ENCODE results near the gene CRELD1.

DNA sequence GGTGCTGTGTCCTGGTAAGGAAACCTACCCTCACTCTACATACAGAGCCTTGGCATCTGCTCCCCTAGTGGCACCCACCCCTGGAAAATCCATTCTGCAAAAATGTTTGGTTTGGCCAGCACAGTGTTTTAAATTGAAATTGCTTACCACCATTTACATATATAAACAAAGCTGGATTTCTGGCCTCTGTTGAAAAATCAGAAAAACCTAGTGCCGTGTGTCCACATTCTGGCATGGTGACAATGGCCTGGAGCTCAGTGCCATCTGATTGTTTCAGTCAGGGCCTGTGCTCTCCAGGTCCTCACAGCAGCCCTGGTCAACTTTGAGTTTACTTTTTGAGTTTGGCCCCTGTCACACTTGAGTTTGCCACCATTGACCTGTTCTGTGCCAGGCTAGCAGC is 19.6 kb upstream of the CRELD1 start:
- TF ChIP-seq EP300 (IDR thresholded peaks at IDR 0.05; ENCODE audit: low read length) (no peak), MYNN (IDR thresholded peaks at IDR 0.05) (no peak), MYNN (CRISPR knock-in tag; IDR thresholded peaks at IDR 0.05) (no peak), RHOXF2B (CRISPR knock-in tag; conservative IDR thresholded peaks at IDR 0.05) (no peak), SMC3 (conservative IDR thresholded peaks at IDR 0.05; ENCODE audit: insufficient read depth, low read depth, low read length) (no peak), MXI1 (IDR thresholded peaks at IDR 0.05; ENCODE audit: low read depth, low read length) (no peak), PTRF (tag; IDR thresholded peaks at IDR 0.05) (no peak), CREB5 (CRISPR knock-in tag; IDR thresholded peaks at IDR 0.05) (no peak), TRIM25 (IDR thresholded peaks at IDR 0.05; ENCODE audit: borderline replicate concordance) (no peak), SRSF3 (IDR thresholded peaks at IDR 0.05; ENCODE audit: insufficient read depth, low read length) (no peak)
- TF ChIP-seq, protein P1, sequence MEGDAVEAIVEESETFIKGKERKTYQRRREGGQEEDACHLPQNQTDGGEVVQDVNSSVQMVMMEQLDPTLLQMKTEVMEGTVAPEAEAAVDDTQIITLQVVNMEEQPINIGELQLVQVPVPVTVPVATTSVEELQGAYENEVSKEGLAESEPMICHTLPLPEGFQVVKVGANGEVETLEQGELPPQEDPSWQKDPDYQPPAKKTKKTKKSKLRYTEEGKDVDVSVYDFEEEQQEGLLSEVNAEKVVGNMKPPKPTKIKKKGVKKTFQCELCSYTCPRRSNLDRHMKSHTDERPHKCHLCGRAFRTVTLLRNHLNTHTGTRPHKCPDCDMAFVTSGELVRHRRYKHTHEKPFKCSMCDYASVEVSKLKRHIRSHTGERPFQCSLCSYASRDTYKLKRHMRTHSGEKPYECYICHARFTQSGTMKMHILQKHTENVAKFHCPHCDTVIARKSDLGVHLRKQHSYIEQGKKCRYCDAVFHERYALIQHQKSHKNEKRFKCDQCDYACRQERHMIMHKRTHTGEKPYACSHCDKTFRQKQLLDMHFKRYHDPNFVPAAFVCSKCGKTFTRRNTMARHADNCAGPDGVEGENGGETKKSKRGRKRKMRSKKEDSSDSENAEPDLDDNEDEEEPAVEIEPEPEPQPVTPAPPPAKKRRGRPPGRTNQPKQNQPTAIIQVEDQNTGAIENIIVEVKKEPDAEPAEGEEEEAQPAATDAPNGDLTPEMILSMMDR (IDR thresholded peaks at IDR 0.05 in 2 of 3, conservative IDR thresholded peaks at IDR 0.05 in 1 of 3; ENCODE audit: insufficient read depth in 2 of 3, low read depth in 1 of 3, low read length in 3 of 3) = no peak
